GM19395 (cell line): ENCODE results near the gene SYT12.
"Not testable (repeated sequence)": the region's sequence is repeated elsewhere in the genome, so short reads cannot be mapped to it uniquely, and the experiment has no call there.

Experiments used
- ATAC-seq: cut with Tn5 transposase; IDR thresholded peaks from one replicate; pipeline ENCODE4 v1.9.1; 2021; ENCODE audit warnings: mild to moderate bottlenecking, moderate library complexity; ENCODE audit not compliant: unreplicated experiment

The SYT12 gene, protein sequence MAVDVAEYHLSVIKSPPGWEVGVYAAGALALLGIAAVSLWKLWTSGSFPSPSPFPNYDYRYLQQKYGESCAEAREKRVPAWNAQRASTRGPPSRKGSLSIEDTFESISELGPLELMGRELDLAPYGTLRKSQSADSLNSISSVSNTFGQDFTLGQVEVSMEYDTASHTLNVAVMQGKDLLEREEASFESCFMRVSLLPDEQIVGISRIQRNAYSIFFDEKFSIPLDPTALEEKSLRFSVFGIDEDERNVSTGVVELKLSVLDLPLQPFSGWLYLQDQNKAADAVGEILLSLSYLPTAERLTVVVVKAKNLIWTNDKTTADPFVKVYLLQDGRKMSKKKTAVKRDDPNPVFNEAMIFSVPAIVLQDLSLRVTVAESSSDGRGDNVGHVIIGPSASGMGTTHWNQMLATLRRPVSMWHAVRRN

DNA sequence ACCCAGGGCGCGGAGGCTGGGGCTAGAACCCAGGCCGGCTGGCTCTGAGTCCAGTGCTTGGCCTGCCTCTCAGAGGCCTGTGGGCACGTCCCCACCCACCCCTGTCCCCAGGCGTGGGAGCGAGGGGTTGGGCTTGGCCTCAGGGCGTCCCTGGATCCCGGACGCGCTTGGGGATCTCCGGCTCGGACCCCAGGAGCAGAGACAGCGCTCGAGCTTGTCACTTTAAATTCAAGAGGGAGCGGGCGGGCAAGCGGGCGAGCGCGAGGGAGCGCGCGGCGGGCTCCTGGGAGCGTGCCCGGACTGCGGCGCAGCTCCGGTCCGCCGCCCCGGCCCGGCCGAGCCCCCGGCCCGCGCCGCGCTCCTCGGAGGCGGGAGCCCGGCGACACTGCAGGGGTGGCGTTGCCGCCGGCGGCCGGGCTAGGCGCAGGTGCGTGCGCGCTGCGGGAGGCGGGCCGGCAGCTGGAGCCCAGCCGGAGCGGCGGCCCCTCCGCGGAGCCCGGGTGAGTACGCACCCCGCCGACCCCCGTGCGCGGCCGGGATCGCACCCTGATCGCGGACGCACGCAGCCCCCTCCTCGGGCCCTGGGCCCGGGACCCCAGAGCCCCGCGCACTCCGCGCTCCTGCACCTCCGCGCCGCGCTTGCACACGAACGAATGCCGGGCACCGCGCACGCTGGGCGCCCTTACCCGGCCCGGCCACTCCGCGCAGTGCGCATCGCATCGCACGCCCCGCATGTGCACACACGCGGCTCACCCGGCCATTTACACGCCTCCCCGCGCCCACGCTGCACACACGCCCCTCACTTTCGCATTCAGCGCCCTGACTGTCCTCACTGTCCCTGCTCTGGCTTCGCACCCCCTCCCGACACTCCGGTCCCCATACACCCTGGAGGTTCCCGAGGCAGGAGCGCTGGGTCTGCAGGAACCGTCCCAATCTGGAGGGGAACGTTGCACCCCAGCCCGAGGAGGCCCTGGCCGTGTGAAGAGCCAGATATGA, at the start of gene SYT12:
Gene SYT12, plus strand, starts transcription at position 174 of the 996 bp plus-strand sequence. CDS start 7,011 bp downstream, outside the sequence.
- no peak for ATAC-seq

DNA sequence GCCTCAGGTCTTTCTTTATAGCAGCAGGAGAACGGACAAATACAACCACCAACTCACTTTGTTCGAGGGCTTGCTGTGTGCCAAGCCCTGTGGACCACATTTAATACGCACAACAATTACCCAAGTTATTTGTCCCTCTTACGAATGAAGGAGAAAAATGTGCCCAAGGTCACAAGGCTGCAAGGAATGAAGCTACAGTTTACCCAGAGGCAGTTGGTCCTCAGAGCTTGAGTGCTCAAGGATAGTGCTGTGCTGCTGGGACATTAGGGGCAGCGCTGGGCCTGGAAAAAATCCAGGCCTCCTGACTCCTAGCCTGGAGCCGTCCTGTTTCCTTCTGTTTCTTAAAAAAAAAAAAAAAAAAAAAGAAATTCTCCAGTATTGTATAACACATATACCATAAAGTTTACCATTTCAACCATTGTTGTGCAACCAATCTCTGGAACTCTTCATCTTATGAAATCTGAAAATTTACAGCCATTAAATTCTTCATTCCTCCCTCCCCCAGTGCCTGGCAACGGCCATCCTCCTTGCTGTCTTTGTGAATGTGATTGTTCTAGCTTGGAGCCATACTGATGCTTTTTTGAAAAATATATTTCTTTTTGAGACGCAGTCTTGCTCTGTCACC, 48.9 kb upstream of the SYT12 start:
- no peak for ATAC-seq

DNA sequence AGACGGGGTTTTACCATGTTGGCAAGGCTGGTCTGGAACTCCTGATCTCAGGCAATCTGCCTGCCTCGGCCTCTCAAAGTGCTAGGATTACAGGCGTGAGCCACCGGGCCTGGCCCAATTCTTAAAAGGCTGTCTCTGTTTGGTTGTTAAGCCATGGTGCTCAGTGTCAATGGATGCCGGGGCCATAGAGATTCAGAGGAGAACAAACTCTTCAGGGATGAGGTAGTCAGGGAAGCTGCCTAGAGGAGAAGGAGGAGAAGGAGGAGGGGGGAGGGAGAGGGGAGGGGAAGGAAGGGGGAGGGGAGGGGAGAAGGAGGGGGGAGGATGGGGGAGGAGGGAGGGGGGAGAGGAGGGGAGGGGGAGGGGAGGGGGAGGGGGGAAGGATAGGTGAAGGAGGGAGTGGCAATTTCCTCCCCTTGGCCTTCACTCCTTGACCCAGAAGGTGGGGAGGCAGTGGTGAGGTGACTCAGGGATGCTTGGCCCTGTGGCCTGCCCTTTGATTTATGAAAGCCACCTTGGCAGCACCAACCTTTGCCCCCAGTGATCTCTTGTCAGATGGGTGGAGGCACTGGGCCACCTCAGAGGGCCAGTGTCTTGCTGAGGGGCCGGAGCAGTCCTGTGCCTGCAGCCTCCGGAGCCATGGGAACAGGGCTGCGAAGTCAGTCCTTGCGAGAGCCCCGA, 48.1 kb upstream of the SYT12 start, which contains the start of gene C11orf86:
Gene C11orf86, plus strand, starts transcription at position 581 of the 681 bp plus-strand sequence. Its CDS starts 59 bp downstream, at position 640.
- no peak for ATAC-seq

DNA sequence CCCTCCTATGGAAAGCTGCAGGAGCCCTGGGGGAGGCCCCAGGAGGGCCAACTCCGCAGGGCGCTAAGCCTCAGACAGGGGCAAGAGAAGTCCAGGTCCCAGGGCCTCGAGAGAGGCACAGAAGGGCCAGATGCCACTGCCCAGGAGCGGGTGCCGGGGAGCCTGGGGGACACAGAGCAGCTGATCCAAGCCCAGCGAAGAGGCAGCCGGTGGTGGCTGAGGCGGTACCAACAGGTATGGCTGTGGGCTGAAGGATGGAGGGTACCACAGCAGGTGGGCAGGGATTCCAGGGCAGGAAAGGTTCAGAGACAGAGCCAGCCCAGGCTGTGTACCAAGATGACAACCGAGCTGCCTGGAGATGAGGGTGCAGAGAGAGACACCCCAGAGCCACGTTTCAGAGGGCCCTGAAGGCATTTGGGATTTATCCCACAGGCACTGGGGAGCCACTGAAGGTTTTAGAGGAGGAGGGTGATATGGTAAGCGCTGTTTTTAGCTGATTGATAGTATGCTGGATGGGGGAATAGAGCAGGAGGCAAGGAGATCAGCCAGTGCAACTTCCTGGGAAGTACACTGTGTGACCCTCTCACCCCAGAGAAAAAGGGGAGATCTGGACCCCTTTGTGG, 47.4 kb upstream of the SYT12 start:
- no peak for ATAC-seq

DNA sequence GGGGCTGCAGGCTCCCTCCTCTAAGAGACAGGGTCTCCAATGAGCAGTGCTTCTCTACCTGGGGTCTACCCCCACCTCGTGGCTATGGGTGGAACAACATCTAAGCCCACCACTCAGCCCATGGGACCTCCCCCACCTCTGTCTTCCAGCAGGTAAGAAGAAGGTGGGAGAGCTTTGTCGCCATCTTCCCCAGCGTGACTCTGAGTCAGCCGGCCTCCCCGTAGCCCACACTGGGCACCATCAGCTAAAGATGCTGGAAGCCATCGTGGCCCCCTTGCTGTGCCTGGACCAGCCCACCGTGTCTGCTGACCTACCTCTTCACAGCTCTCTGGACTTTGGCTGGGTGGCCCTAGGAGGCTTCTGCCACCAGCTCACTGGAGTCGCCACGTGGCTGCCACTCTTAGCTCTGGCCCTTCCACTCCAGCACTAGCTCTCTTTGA, 46.9 kb upstream of the SYT12 start:
- ATAC-seq: no peak

DNA sequence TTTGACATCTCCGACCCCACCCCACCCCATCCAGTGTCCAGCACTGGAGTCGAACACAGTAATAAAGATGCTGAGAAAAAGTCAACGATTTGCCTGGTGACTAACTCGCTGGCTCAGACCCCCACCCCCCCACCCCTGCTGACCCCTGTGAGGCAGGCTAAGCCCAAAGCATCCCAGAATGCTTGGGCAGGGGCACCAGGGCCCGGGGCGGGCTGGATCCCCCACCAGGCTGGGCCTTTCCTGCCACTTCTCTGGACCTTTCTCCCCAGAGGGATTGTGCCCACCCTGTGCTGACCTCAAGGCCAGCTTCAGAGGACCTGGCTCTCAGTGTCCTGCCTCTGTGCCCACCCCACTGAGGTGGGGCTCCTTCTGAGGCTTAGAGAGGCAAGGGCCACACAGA, 46.0 kb upstream of the SYT12 start:
- ATAC-seq: no peak

DNA sequence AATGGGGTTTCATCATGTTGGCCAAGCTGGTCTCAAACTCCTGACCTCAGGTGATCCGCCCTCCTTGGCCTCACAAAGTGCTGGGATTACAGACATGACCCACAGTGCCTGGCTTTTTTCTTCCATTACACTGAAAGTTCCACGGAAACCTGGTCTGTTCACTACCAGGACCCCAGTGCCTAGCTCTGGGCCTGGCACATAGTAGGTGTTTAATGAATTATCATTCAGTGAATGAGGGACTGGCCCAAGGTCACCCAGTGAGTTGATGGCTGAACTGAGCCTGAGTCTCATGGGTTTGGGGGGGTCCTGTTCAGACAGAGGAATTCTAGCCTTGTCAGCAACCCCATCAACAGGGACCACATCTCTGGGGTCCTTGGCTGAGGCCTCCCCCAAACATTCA, 44.7 kb upstream of the SYT12 start:
- ATAC-seq: no peak

DNA sequence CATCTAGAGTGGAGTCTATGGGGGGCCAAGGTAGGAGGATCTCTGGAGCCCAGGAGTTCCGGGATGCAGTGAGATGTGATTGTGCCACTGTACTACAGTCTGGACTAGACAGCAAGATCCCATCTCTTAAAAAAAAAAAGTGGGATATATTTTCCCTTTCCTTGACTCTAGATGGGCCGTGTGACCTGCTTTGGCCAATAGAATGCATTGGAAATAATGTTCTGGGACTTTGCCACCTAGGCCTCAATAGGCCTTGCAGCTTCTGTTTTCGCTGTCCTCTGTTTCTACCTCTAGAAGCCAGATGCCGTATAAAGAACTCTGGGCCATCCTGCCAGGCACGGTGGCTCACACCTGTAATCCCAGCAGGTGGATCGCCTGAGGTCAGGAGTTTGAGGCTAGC, 44.2 kb upstream of the SYT12 start:
- no peak for ATAC-seq

DNA sequence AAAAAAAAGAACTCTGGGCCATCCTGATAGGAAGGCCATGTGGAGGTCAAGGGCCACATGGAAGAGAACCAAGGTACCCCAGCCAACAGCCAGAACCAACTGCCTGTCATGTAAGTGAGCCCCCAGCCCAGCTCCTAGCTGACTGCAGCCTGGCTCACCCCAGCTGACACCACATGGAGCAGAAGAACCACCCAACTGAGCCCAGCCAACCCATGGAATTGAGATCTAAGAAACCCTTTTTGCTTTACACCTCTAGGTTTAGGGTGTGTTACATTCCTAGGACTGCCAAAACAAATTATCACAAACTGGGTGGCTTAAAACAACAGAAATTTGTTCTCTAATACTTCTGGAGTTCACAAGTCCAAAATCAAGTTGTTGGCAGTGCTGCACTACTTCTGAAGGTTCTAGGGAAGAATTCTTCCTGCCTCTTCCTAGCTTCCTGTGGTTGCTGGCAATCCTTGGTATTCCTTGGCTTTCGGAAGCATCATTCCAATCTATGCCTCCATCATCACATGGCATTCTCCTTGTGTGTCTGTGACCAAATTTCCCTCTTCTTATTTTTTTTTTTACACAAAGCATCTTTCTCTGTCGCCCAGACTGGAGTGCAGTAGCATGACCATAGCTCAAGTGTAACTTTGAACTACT, 43.5 kb upstream of the SYT12 start:
- ATAC-seq: no peak

DNA sequence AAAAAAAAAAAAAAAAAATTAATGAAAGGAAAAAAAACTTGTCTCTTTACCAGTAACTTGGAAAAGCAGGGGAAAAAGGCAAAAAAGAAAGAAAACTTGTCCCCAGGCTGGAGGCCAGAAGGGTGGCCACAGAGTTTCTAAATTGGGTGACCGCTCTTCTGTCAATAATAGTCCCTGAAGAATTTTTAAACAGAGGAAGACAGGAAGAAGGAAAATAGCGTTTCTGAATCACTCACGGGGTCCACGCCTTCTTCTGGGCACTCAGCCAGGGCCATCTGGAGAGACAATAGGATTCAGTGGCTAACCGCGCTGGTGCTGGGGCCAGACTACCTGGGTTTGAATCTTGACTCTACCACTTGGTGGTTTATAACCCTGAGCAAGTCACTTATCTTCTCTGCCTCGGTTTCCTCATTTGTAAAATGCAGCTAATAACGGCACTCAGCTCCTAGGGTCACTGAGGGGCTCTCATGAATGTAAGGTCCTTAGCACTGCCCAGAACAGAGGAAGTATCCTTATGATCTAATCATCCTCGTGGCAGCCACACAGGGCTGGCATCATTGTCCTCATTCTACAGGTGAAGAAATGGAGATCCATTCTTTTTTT, 40.9 kb upstream of the SYT12 start:
- ATAC-seq: no peak

DNA sequence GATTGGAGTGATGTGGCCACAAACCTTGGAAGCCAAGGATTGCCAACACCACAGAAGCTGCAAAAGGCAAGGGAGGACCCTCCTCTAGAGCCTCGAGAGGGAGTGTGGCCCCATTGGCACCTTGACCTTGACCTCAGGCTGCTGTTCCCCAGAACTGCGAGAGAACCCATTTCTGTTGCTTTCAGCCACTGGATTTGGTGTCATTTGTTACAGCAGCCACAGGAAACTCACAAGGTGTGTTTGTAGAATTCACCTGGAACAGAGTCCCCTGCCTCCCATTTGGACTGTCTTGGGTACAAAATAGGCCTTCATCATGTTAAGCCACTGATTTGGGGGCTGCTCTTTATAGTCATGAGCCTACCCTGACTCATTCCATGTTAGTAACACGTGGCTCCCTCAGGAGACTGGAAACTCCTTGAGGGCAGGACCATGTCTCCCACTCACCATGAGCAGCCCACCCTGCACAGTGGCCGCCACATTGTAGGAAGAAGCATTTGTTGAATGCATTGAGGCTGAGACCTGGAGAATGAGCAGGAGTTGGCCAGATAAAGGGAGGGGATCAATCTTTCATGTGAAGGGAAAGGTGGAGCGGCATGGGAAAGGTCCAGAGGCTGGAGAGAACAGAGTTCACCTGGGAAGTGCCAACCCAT, 39.5 kb upstream of the SYT12 start:
- ATAC-seq: no peak

DNA sequence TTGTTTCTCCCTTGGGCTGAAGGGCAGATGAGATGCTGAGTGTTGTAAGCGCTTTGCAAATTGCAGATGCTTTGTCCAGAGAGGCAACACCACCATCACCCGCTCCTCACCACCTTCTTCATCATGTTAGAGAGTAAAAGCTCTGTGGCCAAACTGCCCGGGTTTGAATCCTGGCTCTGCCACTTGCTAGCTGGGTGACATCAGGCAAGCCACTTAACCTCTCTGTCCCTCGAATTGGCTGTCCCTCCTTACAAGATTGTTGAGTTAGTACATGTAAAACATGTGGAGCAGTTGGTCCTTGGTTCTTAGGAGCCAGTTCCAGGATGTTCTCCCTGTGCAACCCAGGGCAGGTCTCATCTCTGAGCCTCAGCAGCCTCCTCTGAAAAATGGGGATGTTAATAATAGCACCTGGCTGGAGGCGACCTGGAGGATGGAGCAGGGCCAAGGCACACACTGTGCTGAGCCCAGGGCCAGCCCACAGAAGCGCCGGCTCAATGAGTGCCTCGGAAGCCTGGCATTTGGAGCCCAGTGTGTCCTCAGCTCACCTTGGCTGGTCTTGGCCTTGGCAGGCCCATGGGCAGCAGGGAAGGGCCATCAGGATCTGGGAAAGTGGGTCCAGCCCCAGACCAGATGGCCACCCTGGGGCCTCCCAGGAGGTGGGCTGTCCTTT, 37.3 kb upstream of the SYT12 start:
- ATAC-seq: no peak

DNA sequence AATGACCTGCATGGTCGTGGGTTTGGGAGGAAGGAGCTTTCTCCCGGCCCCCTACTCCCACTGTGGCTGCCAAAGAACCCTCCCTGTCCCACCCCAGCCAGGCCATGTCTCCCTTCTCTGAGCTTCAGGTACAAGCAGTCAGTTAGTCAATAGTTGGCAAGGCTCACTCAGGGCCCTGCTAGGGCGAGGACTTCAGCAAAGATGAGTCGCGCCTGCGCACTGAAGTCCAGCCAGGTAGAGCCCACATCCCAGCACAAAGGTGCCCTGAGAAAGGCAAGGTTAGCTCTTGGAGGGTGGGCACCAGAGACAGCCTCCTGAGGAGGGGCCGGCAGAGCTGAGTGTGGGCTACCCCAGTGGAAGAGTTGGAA, 36.8 kb upstream of the SYT12 start:
- ATAC-seq: no peak

DNA sequence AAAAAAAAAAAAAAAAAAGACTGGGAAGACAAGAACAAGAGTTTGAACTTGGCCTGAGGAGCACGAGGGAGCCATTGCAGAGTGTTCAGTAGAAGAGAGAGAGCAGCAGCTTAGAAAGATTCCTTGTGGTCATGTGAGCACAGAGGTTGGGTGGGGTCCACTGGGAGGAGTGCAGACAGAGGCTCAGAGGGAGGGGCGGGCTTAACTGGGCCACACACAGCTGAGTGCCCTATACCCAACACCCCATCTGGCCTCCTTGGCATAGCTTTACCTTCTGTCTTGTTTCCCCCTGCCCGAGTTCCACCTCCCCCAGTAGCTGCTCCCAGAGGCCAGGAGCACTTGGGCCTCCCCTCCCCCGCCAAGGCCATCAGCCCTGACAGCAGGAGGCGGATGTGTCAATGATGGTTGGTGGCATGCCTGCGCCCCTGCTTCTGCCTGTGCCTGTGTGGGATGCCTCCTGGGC, 35.7 kb upstream of the SYT12 start:
- ATAC-seq: no peak

DNA sequence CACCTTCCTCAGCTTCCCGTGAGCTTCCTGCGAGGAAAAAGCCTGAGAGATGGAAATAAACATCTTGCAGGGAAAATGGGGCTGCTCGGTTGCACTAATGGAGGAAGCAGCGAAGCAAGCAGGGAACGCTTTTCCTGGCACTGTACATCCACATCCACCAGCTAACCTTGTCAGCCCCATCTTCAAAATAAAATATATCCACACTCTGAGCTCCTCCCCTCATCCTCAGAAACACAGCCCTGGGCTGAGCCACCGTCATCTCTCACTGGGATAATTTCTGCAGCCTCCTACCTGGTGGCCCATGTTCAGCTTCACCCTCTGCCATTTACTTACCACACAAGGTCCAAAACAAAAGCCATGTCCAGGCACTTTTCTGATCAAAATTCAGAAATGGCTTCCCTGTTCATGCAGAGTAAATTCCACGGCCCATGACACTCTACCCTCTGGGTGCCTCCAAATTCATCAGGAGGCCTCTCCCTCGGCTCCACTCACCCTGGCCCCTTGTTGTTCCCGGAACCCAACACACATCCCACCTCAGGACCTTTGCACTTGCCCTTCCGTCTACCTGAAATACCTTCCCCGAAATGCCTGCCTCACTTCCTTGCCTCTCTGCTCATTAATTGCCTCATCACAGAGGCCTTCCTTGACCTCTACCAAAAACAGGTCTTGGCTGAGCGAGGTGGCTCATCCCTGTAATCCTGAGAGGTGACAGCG, 34.9 kb upstream of the SYT12 start:
- no peak for ATAC-seq

DNA sequence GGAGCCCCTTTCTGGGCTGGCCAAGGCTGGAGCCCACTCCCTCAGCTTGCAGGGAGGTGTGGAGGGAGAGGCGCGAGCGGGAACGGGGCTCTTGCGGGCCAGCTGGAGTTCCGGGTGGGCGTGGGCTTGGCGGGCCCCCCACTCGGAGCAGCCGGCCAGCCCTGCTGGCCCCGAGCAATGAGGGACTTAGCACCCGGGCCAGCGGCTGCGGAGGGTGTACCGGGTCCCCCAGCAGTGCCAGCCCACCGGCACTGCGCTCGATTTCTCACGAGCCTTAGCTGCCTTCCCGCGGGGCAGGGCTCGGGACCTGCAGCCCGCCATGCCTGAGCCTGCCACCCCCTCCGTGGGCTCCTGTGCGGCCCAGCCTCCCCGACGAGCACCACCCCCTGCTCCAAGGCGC, 34.2 kb upstream of the SYT12 start:
- not testable (repeated sequence) for ATAC-seq

DNA sequence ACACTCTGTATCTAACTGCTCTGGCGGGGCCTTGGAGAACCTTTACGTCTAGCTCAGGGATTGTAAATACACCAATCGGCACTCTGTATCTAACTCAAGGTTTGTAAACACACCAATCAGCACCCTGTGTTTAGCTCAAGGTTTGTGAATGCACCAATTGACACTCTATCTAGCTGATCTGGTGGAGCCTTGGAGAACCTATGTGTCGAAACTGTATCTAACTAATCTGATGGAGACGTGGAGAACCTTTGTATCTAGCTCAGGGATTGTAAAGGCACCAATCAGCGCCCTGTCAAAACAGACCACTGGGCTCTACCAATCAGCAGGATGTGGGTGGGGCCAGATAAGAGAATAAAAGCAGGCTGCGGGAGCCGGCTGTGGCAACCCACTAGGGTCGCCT, 33.6 kb upstream of the SYT12 start:
- not testable (repeated sequence) for ATAC-seq
